Fibroblast of lung (primary cell): ENCODE data around the gene GRAMD2A.

Source experiments
- CTCF ChIP-seq, 2 donors: IDR thresholded peaks in 1 of 2; conservative IDR thresholded peaks in 1 of 2; 1 replicate in 1 of 2; 2 replicates in 1 of 2; pipeline ENCODE4 v1.5.1; 2011 to 2012; ENCODE audit warnings: low read length in 2 of 2, control low read depth in 1 of 2, inconsistent platforms in 1 of 2, low read depth in 1 of 2, mild to moderate bottlenecking in 1 of 2
- EZH2 ChIP-seq: IDR thresholded peaks from 2 replicates; pipeline ENCODE4 v1.5.1; 2012; ENCODE audit warnings: low read length, control low read depth, mild to moderate bottlenecking; ENCODE audit errors: missing control alignments

- TF ChIP-seq CTCF (conservative IDR thresholded peaks at IDR 0.05 in 1 of 2, IDR thresholded peaks at IDR 0.05 in 1 of 2; ENCODE audit: low read depth in 1 of 2, low read length in 2 of 2) (no peak), EZH2 (no peak)
These were observed 3.7 kb downstream of the GRAMD2A start for GRCh38 chr15:72193836-72194396.
